ENCODE data around the gene TRAF2. TPM values are rescaled to one million over a fixed set of nuclear protein-coding genes. Genes with fewer than 3 reads are reported as not detected.

The TRAF2 gene
- total and polyA plus RNA-seq, 9 of the 15 experiments (the other 6 are each of a cell fraction or from before 2014, with no cell fraction given): 0.24 to 45.2 (median 18.0) TPM

DNA sequence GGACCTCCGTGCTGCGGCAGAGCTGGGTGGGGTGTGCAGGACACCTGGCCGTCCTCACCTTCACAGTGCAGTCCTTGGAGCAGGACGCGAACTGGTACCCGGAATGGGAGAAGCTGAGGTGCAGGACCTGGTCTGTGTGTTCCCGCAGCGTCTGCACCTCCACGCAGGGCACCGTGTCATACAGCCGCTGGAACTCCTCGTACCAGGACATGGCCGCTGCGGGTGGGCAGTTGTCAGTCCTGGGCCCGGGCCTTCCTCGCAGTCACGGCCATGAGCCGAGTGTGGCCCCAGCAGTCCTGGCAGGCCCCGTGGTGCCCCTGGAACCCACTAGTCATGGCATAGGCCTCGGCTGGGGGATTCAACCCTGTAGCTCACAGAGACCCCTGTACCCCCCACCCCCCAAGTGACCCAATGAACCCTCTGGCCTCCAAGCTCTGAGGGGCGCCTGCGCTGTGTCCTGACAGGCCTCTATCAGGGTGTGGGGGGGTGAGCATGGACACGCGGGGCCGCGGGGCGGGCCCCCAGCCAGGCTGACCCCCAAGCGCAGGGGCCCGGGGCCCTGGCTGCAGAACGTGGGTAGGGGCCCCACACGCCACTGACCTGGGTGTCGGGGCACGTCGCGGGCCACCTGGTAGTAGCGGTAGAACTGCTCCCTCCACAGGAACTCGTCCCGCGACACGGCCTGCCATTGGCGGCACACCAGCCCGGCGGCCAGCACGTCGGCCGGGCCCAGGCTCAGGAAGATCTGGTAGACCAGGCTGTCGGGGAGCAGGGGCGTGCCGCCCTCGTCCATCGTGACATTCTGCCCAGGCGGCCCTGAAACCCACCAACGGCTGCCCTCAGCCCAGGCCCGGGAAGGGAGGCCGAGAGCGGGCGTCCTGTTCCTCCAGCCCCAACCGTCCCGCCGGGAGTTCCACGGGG lies 57.2 kb downstream of the TRAF2 start (continued):
- no peak for TF ChIP-seq DPF2 (IDR thresholded peaks at IDR 0.05)
- TF ChIP-seq, protein P1, sequence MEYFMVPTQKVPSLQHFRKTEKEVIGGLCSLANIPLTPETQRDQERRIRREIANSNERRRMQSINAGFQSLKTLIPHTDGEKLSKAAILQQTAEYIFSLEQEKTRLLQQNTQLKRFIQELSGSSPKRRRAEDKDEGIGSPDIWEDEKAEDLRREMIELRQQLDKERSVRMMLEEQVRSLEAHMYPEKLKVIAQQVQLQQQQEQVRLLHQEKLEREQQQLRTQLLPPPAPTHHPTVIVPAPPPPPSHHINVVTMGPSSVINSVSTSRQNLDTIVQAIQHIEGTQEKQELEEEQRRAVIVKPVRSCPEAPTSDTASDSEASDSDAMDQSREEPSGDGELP (CRISPR knock-in tag; IDR thresholded peaks at IDR 0.05; ENCODE audit: borderline replicate concordance): peak; percentile 44; the same call in 1 of the 2 replicates
- TF ChIP-seq ZC3H8 (IDR thresholded peaks at IDR 0.05): no peak
- TF ChIP-seq PTBP1 (IDR thresholded peaks at IDR 0.05; ENCODE audit: low read depth, low read length): no peak
- TF ChIP-seq GABPB1 (CRISPR knock-in tag; IDR thresholded peaks at IDR 0.05): no peak; the same call in 1 of the 2 replicates
- TF ChIP-seq ELF4 (CRISPR knock-in tag; IDR thresholded peaks at IDR 0.05): peak; percentile 49; the same call in 1 of the 2 replicates
- TF ChIP-seq MAFK (IDR thresholded peaks at IDR 0.05; ENCODE audit: low read length): no peak
- no peak for TF ChIP-seq BCL6 (CRISPR knock-in tag; IDR thresholded peaks at IDR 0.05)
- TF ChIP-seq NFIX (CRISPR knock-in tag; IDR thresholded peaks at IDR 0.05; ENCODE audit: low read depth): no peak
- TF ChIP-seq, protein P2, sequence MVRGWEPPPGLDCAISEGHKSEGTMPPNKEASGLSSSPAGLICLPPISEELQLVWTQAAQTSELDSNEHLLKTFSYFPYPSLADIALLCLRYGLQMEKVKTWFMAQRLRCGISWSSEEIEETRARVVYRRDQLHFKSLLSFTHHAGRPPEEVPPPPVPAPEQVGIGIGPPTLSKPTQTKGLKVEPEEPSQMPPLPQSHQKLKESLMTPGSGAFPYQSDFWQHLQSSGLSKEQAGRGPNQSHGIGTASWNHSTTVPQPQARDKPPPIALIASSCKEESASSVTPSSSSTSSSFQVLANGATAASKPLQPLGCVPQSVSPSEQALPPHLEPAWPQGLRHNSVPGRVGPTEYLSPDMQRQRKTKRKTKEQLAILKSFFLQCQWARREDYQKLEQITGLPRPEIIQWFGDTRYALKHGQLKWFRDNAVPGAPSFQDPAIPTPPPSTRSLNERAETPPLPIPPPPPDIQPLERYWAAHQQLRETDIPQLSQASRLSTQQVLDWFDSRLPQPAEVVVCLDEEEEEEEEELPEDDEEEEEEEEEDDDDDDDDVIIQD (CRISPR knock-in tag; IDR thresholded peaks at IDR 0.05): no peak
- TF ChIP-seq SP1 (CRISPR knock-in tag; IDR thresholded peaks at IDR 0.05): peak; percentile 20; the same call in 1 of the 2 replicates
- TF ChIP-seq, protein P3, sequence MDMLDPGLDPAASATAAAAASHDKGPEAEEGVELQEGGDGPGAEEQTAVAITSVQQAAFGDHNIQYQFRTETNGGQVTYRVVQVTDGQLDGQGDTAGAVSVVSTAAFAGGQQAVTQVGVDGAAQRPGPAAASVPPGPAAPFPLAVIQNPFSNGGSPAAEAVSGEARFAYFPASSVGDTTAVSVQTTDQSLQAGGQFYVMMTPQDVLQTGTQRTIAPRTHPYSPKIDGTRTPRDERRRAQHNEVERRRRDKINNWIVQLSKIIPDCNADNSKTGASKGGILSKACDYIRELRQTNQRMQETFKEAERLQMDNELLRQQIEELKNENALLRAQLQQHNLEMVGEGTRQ (CRISPR knock-in tag; IDR thresholded peaks at IDR 0.05): no peak
- TF ChIP-seq PCBP1 (IDR thresholded peaks at IDR 0.05; ENCODE audit: low read depth, low read length, poor library complexity, severe bottlenecking): peak; percentile 32
- TF ChIP-seq CCNT2 (IDR thresholded peaks at IDR 0.05; ENCODE audit: borderline replicate concordance, extremely low read depth, insufficient read length, low read depth, low read length): peak; percentile 14
- TF ChIP-seq GTF2A2 (tag; IDR thresholded peaks at IDR 0.05): no peak
- TF ChIP-seq CBX2 (IDR thresholded peaks at IDR 0.05; ENCODE audit: insufficient read depth, low read length, poor library complexity, severe bottlenecking): no peak
- no peak for TF ChIP-seq PHF8 (IDR thresholded peaks at IDR 0.05; ENCODE audit: borderline replicate concordance, low read length)
- no peak for TF ChIP-seq ZNF197 (CRISPR knock-in tag; IDR thresholded peaks at IDR 0.05; ENCODE audit: low read depth)
- no peak for TF ChIP-seq TAF1 (IDR thresholded peaks at IDR 0.05; ENCODE audit: control insufficient read depth, extremely low read depth, insufficient read depth, low read length, severe bottlenecking)
- TF ChIP-seq, protein P4, sequence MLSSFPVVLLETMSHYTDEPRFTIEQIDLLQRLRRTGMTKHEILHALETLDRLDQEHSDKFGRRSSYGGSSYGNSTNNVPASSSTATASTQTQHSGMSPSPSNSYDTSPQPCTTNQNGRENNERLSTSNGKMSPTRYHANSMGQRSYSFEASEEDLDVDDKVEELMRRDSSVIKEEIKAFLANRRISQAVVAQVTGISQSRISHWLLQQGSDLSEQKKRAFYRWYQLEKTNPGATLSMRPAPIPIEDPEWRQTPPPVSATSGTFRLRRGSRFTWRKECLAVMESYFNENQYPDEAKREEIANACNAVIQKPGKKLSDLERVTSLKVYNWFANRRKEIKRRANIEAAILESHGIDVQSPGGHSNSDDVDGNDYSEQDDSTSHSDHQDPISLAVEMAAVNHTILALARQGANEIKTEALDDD (IDR thresholded peaks at IDR 0.05): no peak
- TF ChIP-seq GATAD2B (IDR thresholded peaks at IDR 0.05; ENCODE audit: borderline replicate concordance): no peak
- TF ChIP-seq ATF7 (IDR thresholded peaks at IDR 0.05): no peak
- 0 out of 2 replicates have a peak, but pooled peaks have one; percentile 23 for TF ChIP-seq HDAC2 (IDR thresholded peaks at IDR 0.05)
- TF ChIP-seq ZNF586 (CRISPR knock-in tag; conservative IDR thresholded peaks at IDR 0.05): no peak
